GM21423 (cell line): Measurements from ENCODE around the gene RNF208.

Experiments used
- ATAC-seq: cut with Tn5 transposase; IDR thresholded peaks from one replicate; pipeline ENCODE4 v1.9.1; 2021; ENCODE audit warnings: mild to moderate bottlenecking, moderate library complexity; ENCODE audit not compliant: unreplicated experiment

RNF208 gene

GRCh38 chr9:137178201-137178938 lies 43.7 kb downstream of the RNF208 start:
- no peak for ATAC-seq

DNA sequence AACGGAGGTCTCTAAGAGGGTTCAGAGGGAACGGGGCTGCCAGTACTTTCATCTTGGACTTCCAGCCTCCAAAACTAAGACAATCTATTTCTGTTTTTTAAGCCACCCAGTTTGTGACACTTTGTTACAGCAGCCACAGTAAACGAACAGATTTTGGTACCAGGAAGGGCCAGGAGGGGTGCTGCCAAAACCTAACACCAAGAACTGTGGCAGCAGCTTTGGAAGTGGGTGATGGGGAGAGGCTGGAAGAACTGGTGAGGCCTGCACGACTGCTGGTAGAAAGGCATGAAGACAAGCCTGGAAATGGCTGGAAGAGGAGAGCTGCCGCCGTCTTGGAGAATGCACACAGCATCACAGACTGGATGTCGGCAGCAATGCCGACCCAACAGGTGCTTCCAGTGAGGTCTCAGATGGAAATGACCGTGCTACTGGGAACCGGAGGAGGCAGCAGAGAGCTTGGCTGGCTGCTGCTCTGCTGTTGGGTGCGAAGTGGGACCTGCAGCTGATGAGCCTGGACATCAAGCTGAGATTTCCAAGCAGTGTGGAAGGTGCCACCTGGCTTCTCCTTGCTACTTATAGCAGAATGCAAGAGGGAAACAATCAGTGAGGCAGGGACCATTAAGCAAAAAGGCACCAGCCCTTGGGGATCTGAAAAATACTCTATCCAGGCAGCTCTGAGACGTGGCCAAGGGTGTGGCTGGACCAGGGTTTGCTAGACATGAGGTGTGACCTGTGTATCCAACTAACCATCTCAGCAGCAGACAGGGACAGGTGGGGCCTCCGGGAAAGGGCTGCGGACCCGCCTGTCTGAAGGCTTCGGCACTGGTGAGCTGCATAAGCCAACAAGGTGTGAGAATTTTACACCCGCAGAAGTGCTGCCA lies 45.5 kb downstream of the RNF208 start:
- no peak for ATAC-seq

DNA sequence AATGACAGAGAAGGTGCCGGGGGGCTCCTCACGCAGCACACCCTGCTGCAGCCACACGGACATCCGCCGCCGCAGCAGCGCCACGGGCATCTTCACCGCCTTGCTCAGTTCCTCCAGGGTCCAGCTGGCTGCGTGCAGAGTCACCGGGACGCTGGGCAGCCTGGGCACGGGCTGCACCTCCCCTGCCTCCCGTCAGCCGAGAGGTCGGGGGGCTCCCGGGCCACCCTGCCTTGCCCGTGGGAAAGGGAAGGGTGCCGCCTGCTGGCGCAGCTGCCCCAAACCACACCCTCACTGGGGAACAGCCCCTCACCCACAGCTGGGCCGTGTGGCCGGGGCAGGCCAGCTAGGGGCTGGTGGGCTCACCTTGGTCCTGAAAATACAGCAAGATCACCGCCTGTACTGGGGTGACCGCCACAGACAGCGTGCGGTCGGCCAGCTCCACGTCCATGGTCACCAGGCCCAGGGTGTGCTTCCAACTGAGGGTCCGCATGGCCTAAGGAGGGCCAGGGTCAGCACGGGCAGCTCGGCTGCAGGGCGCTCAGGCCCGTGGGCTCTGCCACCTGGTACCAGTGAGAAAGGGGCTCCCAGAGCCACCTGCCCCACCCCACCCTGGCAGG lies 46.6 kb downstream of the RNF208 start:
- no peak for ATAC-seq

DNA sequence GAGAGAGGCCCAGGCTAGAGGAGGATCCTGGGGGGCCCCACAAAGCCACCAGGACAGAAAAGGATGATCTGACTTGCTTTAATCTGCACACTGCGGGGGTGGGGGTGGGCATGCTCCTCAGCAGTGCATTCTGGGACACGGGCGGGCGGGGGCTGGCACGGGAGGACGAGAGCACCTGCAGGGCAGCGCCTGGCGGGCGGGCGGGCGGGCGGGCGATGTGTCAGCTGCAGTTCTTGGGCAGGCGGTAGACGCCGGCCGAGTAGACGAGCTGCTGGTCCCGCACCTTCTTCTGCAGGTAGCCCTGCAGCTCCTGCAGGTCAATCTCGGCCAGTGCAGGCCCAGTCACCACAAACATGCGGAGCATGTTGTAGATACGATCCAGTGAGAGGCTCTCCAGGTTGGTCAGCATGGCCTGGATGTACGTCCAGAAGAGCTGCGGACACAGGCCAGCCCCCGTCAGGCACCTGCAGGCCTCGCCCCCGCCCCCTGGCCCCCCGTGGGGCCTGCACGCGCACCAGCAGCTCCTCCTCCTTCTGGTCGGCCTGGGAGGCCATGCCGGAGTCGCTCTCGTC lies 47.2 kb downstream of the RNF208 start:
- ATAC-seq, result no peak

GRCh38 chr9:137173796-137174664 lies 48.0 kb downstream of the RNF208 start:
- ATAC-seq, result no peak

DNA sequence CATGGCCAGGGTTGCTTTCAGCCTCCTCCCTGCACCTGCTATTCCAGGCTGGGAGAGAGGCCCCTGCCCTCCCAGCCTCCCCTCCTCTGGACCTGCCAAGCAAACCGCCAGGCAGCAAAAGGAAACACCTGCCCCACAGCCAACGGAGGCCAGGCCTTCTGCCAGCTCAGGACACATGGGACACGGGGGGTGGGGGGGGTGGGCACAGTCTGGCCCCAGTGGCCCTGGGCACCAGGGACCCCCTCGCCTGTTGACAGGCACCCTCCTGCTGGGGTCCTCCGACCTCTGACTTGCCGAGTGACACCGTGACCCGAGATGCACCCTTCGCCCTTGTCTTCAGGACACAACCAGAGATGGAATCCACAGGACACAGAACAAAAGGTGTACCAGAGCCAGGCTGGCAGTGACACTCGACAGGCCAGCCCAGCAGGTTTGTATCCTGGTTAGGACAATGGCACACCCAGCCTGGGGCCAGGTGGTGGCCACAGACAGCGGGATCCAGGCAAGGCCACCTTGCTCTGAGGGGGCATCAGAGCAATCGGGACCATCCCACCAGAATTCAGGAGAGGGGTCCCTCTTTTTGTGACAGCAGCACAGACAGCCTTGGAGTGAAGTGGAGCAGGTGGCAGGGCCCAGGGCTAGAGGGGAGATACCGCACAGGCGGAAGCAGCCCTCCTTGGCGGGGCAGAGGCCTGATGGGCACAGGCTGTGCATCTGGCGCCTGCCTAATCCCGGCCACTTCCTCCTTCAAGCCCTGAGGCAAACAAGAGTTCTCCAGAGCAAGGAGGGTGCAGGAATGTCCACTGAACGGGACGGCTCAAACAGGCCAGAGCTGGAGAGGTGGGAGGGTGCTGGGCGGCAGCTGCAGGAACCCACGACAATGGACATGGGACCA lies 48.9 kb downstream of the RNF208 start:
- ATAC-seq, result no peak

DNA sequence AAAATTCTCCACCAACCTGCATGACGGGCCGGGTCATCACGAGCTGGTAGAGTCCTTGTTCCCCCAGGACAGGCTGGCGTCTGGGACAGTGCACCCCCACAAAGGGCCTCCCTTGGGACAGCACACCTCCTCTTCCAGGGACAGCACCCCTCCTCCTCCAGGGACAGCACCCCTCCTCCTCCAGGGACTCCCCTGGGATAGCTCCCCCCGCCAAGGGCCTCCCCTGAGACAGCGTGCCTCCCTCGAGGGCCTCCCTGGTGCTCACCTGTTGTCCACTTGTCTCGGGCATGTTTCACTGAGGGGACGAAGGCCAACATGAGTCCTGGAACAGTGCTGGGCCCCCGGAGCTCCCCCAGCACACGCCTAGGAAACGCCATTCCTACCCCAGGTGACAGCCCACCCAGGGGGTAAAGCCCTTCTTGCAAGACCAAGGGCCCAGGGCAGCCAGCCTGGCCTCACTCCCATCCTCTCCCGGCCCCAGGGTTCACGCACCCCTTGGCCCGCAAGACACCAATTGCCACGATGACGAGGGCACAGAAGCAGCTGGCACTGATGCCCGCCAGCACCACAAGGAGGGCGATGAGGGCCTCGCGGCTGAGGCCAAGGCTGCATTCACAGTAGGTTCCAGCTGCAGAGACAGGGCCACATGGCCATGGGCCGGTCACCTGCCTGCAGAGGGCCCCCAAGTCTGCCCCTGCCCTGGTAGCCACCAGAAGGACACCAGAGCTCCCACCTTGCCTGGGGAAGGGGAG lies 50.7 kb downstream of the RNF208 start:
- ATAC-seq, result no peak

DNA sequence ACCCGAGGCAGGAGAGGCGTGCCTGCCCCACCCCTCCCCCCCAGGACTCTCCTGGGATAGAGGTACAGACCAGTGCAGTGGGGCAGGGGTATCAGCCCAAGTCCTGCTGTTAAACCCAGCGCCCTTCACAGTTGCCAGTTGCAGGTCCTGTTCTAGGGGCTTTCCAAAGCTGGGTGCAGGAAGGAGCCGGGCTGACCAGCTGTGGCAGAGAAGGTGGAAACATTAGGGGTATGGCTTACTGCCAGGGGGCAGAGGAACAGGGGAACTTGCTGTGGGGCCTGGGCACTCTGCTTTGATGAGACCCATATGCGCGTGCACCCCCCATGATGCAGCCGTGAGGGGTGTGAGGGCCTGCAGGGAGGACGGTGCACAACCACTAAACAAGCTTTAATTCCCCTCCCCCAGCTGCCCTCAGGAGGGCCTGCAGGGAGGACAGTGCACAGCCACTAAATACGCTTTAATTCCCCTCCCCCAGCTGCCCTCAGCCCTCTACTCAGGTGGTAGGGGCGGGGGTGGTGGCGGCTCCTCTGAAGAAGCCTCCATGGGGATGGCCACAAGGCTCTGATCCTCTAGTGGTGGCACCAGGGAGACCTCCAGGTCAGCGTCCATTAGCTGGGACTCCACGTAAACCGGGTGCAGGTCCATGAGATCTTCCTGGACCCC lies 51.4 kb downstream of the RNF208 start:
- no peak for ATAC-seq
